ENCODE data around the gene KCNJ1. TPM values are rescaled to one million over a fixed set of nuclear protein-coding genes. Genes with fewer than 3 reads are reported as not detected.

The KCNJ1 gene
- polyA plus RNA-seq (ENCODE audit: insufficient read length in 4 of 4): 100 to 1,000 TPM in 2 of 4 donors, 10 to 100 TPM in 1, 1 to 10 TPM in 1; 1.6 to 129 (median 89.0) TPM

- DNase-seq (ENCODE audit: low read depth in 4 of 4, low spot score in 3 of 4): no peak
Measured at GRCh38 chr11:128867277-128867676, at the start of gene KCNJ1. Gene KCNJ1, minus strand, starts transcription at chr11:128867296. Its CDS starts 27,053 bp downstream, at chr11:128840243.

DNA sequence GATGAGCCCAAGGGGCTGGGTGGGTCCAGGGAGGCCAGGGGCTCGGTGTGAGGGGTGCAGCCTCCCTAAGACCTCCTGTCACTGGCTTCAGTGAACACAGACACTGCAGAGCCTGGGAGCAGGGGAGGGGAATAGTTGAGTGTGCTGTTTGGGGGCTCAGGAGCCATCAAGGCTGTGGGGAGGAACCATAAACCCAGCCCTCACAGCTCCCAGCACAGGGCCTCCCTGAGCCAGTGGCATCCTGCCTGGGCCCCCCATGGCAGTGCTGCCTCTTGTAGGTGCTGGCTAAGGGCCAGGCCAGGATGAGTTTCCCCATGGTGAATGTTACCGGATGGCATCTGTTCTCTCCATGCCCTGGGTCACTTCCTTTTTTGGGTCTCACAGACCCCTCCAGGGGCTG is 49.6 kb upstream of the KCNJ1 start:
- DNase-seq (ENCODE audit: low read depth in 4 of 4, low spot score in 3 of 4): no peak

DNA sequence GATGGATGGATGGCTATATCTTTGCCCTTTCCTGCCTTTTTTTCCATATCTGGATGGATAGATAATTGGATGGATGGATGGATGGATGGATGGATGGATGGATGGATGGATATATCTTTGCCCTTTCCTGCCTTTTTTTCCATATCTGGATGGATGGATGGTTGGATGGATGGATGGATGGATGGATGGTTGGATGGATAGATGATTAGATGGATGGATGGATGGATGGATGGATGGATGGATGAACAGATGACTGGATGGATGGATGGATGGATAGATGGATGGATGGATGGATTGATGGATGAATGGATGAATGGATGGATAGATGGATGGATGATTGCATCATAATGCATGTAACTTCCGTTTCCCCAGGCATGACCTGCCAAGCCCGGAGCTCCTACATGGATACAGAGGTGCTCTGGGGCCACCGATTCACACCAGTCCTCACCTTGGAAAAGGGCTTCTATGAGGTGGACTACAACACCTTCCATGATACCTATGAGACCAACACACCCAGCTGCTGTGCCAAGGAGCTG is 49.0 kb upstream of the KCNJ1 start:
- DNase-seq (ENCODE audit: low read depth in 4 of 4, low spot score in 3 of 4): no peak

DNA sequence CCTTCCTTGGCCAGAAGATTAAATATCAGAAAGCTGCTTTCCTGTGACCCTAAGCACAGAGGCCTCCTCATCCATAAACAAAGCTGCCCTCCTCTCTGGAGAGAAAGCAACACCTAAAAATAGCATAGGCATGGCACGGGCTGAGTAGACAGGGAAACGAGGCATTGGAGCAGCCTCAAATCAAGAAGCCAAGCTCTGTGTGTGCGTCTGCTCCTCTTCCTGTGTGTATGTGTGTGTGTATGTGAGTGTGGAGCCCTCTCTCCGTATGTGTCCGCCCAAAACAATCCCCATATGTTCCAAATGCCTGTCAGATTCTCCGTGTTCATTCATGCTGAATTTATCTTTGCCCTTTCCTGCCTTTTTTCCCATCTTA is 48.0 kb upstream of the KCNJ1 start:
- no peak for DNase-seq (ENCODE audit: low read depth in 4 of 4, low spot score in 3 of 4)

GRCh38 chr11:128914216-128915148 is 47.4 kb upstream of the KCNJ1 start:
- no peak for DNase-seq (ENCODE audit: low read depth in 4 of 4, low spot score in 3 of 4)

DNA sequence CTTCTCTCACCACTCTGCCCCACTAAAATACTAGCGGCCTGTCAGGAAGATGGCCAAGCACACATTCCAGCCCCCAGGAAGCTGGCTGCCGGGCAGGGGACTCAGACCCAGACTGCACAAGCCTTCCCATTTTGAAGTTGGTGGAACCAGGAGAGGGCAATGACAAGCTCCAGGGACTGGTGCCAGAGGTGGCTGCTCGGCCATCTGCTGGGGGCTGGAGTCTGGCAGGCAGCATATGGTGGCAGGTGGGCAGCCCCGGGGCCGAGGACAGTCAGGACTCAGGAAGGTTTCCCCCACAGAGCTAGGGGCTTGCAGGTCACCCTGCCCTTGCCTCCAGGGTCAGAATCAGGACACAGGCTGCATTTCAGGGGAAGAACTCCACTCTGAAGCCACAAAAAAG is 46.7 kb upstream of the KCNJ1 start:
- no peak for DNase-seq (ENCODE audit: low read depth in 4 of 4, low spot score in 3 of 4)

DNA sequence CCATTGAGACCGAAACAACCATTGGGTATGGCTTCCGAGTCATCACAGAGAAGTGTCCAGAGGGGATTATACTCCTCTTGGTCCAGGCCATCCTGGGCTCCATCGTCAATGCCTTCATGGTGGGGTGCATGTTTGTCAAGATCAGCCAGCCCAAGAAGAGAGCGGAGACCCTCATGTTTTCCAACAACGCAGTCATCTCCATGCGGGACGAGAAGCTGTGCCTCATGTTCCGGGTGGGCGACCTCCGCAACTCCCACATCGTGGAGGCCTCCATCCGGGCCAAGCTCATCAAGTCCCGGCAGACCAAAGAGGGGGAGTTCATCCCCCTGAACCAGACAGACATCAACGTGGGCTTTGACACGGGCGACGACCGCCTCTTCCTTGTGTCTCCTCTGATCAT is 44.6 kb upstream of the KCNJ1 start:
- no peak for DNase-seq (ENCODE audit: low read depth in 4 of 4, low spot score in 3 of 4)

GRCh38 chr11:128911239-128911638 is 44.1 kb upstream of the KCNJ1 start:
- DNase-seq (ENCODE audit: low read depth in 4 of 4, low spot score in 3 of 4): no peak

- no peak for DNase-seq (ENCODE audit: low read depth in 4 of 4, low spot score in 3 of 4)
Measured at GRCh38 chr11:128910576-128910975, 43.5 kb upstream of the KCNJ1 start.

GRCh38 chr11:128909438-128910125 is 42.5 kb upstream of the KCNJ1 start:
- DNase-seq (ENCODE audit: low read depth in 4 of 4, low spot score in 3 of 4): no peak

DNA sequence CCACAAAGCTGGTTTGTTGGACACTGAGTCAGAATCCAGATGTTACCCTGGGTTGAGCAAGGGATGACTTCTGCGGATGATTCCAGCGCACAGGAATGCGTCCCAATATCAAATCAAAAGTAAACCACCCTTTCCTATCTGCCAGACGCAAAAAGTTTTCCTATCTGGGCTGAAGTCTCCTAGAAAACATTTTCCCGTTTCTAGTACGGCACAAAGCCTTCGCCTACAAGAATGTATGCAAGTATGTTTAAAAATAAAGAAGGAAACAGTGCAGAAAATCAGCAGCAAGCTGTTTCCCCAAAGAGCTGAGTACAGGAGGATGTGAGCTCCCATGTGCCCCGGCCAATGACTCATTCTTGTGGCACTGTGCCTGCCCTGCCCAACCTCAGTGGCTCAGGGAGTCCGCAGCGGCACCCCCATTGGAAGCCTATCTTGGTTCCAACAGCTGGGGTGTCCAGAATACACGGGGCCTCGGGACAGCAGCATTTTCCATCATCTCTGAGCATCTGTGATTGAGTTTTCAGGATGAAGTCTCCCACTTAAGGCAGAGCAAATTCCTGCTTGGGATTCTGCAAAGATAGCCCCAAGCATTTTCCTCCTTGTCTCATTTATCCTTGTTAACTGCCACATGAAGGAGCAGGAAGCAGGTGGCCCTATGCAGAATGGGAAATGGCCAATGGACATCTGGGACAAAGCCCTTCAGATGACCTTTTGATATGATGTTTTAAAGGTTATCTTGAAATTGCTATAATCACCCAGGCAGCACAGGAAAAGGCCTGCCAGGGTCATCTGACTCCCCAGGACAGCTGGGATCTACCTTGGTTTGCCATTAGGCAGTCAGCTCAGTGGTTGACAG is 41.5 kb upstream of the KCNJ1 start:
- no peak for DNase-seq (ENCODE audit: low read depth in 4 of 4, low spot score in 3 of 4)

DNA sequence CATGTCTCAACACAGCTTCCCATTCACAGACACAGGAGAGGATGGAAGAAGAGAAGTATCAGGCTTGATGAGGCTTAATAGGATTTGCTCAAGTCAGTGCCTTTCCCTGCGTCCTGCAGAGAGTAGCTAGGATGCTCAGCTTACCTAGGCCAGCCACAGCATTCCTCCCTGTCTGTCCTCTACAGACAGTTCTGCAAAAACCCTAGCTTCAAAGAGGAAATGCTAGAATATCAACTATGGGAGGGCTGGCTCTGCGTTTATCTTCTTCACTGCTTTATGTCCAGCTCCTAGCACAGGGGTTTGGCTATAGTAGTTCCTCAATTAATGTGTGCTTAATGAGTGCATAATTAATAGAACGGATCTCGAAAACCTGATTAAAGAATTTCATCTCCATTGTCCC is 40.5 kb upstream of the KCNJ1 start:
- DNase-seq (ENCODE audit: low read depth in 4 of 4, low spot score in 3 of 4): no peak

- DNase-seq (ENCODE audit: low read depth in 4 of 4, low spot score in 3 of 4): no peak
Measured at GRCh38 chr11:128906185-128907050, 39.3 kb upstream of the KCNJ1 start.

DNA sequence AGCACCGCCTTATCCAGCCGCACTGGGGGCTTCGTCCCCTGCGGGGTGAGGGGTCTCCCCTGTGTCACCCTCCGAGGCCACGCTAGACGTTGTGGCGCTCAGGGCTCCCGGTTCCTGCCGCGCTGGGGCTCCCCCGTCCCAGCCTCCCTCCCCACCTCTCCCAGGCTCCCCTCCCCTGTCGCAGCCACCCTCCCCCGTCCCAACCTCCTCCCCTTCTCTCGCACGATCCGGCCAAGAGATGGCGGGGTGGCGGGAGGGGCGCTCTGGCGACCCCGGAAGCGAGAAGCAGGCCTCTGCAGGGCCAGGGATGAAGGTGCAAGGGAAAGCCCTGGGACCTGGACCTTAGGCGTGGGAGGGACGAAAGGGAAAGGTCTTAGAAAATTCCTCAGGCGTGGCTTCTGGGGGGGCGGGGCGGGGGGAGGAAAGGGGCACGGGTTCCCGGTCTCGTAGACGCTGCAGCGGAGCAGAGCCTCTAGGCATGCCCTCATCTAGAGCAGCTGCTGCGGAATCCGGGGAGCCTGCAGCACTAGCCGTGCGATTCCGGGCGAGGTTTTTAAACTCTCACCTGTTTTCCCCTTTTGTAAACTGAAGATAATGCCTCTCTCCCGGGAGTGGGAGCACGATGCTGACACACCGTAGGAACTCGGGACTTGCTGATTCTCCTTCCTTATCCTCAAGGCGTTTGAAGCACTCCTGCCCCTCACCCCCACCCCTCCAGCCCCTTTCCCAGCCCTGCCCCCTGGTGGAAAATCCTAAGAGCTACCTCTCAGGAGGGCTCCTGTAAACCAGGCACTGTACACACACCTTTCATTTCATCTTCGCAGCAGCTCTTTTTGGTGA is 38.5 kb upstream of the KCNJ1 start:
- no peak for DNase-seq (ENCODE audit: low read depth in 4 of 4, low spot score in 3 of 4)

DNA sequence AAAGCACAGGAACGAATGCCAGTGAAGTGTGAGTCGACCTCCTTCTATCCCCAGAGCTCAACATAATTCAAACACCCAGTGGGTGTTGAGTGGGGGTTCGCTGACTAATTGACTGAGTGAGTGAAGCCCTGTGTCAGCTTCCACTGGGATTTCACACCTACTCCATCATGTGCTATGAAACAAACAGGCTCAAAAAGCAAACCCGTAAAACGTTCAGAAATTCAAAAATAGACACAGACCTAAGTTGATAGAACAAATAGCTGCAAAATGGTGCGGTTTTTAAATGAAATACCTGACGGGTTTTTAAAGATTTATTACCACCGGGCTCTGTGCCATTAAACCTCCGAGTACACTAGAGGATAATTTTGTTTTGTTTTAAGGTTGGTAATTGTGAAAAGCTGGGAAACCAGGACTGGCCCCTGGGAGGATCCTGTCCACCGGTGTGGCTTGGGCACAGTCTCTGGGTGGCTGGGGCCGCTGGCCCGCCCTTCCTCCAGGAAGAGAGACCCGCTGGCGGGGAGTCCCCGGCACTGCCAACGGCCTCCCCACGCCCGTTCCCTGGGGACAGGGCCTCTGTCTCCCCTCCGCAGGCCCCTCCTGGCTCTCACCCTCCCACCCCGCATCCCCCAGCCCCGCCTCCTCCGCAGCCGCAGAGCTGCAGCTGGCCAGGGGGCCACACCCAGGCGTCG is 37.7 kb upstream of the KCNJ1 start:
- no peak for DNase-seq (ENCODE audit: low read depth in 4 of 4, low spot score in 3 of 4)

DNA sequence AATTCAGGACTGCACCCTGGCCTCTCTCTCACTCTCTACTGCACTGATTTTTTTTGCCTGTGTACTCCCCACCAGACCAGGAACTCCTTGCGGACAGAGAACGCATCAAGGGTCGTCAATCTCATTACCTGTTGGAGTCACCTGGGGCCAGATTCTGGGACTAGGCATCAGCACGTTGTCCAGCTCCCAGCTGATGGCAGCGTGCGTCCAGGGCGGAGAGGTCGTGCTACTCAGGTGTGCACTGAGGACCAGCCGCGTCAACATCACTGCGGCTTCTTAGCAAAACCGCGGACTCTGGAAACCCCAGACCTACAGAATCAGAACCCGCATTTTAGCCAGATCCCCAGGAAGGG is 37.2 kb upstream of the KCNJ1 start:
- no peak for DNase-seq (ENCODE audit: low read depth in 4 of 4, low spot score in 3 of 4)

DNA sequence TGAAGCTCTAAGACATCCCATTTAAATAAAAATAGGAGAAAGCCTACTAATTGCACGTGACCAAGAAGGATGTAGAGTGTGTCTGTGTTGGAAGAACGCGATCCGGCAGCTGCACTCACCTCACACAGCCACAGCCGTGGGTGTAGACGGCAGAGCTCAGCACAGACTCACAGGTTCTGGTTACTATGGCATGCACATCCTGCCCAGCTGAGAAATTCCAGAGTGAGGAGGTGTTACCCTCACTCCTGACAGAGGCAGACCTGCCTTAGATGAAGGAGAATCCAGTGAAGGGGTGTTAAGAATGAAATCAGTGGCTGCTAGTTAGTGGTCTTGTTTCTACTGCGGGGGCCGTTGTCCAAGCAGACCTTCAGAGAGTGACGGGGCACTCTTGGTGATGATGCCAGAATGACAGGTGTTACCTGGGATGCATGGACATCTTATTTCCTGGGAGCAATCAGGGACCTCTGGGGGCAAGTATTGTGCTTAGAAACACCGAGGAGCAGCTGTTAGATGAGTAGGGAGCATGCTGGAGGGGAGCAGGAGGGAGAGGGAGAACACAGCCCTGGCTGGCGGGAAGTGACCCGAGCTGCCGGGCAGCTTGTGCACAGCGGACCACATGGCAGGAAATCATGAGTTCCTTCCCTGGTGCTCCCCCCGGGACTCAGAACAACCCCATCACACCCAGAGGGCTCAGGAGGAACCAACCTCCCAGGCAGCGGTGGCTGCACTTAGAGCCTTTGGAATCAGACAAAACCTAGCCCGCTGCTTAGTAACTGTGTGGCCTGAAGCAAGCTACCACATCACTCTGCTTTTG is 36.4 kb upstream of the KCNJ1 start:
- DNase-seq (ENCODE audit: low read depth in 4 of 4, low spot score in 3 of 4): no peak

All from left renal pelvis (tissue), 4 donors.